Gastrocnemius medialis (tissue), 4 donors: ENCODE measurements around the gene MAP3K13. TPM values are rescaled to one million over a fixed set of nuclear protein-coding genes. Genes with fewer than 3 reads are reported as not detected.

Source experiments
- ATAC-seq, 2 donors: fragments of 150-250 bp; one replicate each; pipeline ENCODE4 v1.9.1; 2016
- DNase-seq, 2 donors: peaks; one replicate each; pipeline ENCODE4 v3.0.0-alpha.2; 2019
- H3K27ac ChIP-seq, 4 donors: fragments of 200-600 bp; sonication (generic); 1 replicate in 1 of 4; 2 replicates in 3 of 4; pipeline ENCODE4 v1.5.1; 2016 to 2018; ENCODE audit warnings: mild to moderate bottlenecking in 2 of 4, moderate library complexity in 1 of 4
- H3K27me3 ChIP-seq, 3 donors: fragments of 200-600 bp; sonication (generic) in 2 of 3; 1 replicate in 1 of 3; 2 replicates in 2 of 3; pipeline versions ENCODE4 v1.5.1 to v1.6.0; 2016 to 2019; ENCODE audit warnings: mild to moderate bottlenecking in 1 of 3, moderate library complexity in 1 of 3
- H3K36me3 ChIP-seq, 2 donors: fragments of 200-600 bp; sonication (generic) in 1 of 2; one replicate each; pipeline ENCODE4 v1.5.1; 2017 to 2018
- H3K4me1 ChIP-seq, 2 donors: fragments of 200-600 bp; sonication (generic) in 1 of 2; one replicate each; pipeline ENCODE4 v1.5.1; 2016 to 2017; ENCODE audit warnings: mild to moderate bottlenecking in 2 of 2
- H3K4me3 ChIP-seq, 4 donors: fragments of 200-600 bp; sonication (generic) in 3 of 4; 1 replicate in 1 of 4; 2 replicates in 3 of 4; pipeline ENCODE4 v1.5.1; 2016 to 2019; ENCODE audit warnings: mild to moderate bottlenecking in 2 of 4
- H3K9me3 ChIP-seq, 3 donors: fragments of 200-600 bp; sonication (generic) in 2 of 3; 1 replicate in 1 of 3; 2 replicates in 2 of 3; pipeline ENCODE4 v1.5.1; 2016 to 2019
- POLR2A ChIP-seq, 2 donors: fragments of 450-650 bp; IDR thresholded peaks; one replicate each; pipeline ENCODE4 v1.6.1; 2017; ENCODE audit warnings: antibody characterized with exemption in 2 of 2, mild to moderate bottlenecking in 2 of 2, moderate library complexity in 2 of 2
- in situ Hi-C, 4 donors: fragments of 200-750 bp; cut with MboI; loops; one replicate each; pipeline versions ENCODE4 v1.15.0 to v1.8.0; 2017; ENCODE audit warnings: low sequenced_read_pairs in 4 of 4
- intact Hi-C: fragments of 100-400 bp; cut with DNase I; formaldehyde crosslinking; loops from one replicate; pipeline ENCODE4 v1.15.1; 2023; ENCODE audit warnings: low total_unique reads
- total RNA-seq, 4 donors: library from RNA; depleted of rRNA; stranded (reverse); fragments of >200 nt; gene quantifications; one replicate each; pipeline versions ENCODE4 v1.1.0 to v1.2.3, GENCODE V29; 2016
- TF ChIP-seq, protein P1 (sequence below), 5 experiments: fragments of 450-650 bp in 3 of 5; fragments of 200-600 bp in 2 of 5; sonication (generic) in 2 of 5; IDR thresholded peaks in 4 of 5; conservative IDR thresholded peaks in 1 of 5; 1 replicate in 4 of 5; 2 replicates in 1 of 5; pipeline ENCODE4 v1.5.1; 2016 to 2019; ENCODE audit warnings: antibody characterized with exemption in 5 of 5, mild to moderate bottlenecking in 3 of 5, moderate library complexity in 3 of 5

The MAP3K13 gene
- total RNA-seq, 4 donors from 2014 or later: 1.6 to 6.5 (median 4.6) TPM

DNA sequence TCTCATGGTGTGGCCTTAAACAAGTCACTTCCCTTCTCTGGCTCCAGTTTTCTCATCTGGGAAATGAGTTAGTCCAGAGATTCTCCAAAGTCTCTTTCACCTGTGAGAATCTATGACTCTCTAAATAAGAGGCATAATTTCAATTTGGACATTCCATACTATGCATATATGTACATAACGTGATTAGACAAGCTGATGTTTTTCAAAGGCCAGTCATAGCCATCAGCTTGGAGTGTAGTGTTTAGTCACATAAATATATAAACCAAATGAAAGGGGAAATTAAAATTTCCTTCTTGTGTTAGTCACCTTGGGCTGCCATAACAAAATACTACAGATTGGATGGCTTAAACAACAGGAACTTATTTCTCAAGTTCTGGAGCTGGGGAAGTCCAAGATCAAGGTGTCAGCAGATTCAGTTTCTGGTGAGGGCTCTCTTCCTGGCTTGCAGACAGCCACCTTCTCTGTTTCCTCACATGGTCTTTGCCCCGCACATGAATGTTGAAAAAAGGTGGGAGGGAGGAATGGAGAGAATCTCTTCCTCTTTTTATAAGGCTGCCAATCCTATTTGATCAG, 116.5 kb downstream of the MAP3K13 start:
- H3K36me3 ChIP-seq: peaks cover 0 to 31% of the 10 kb centered on the region in 2 donors
- intact Hi-C loops (no loop called here), in situ Hi-C loops (no loop called here)
- no peak for ATAC-seq
- H3K9me3 ChIP-seq: no peaks in the 10 kb centered on the region
- no peak for TF ChIP-seq POLR2A (IDR thresholded peaks at IDR 0.05)
- TF ChIP-seq, protein P1, sequence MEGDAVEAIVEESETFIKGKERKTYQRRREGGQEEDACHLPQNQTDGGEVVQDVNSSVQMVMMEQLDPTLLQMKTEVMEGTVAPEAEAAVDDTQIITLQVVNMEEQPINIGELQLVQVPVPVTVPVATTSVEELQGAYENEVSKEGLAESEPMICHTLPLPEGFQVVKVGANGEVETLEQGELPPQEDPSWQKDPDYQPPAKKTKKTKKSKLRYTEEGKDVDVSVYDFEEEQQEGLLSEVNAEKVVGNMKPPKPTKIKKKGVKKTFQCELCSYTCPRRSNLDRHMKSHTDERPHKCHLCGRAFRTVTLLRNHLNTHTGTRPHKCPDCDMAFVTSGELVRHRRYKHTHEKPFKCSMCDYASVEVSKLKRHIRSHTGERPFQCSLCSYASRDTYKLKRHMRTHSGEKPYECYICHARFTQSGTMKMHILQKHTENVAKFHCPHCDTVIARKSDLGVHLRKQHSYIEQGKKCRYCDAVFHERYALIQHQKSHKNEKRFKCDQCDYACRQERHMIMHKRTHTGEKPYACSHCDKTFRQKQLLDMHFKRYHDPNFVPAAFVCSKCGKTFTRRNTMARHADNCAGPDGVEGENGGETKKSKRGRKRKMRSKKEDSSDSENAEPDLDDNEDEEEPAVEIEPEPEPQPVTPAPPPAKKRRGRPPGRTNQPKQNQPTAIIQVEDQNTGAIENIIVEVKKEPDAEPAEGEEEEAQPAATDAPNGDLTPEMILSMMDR (IDR thresholded peaks at IDR 0.05 in 4 of 5, conservative IDR thresholded peaks at IDR 0.05 in 1 of 5): no peak
- no peak overlapping the region for H3K27ac ChIP-seq
- H3K27me3 ChIP-seq: no peaks in the 10 kb centered on the region
- no peaks in the 10 kb centered on the region for H3K4me1 ChIP-seq
- no peak for DNase-seq
- H3K4me3 ChIP-seq: no peak overlapping the region

DNA sequence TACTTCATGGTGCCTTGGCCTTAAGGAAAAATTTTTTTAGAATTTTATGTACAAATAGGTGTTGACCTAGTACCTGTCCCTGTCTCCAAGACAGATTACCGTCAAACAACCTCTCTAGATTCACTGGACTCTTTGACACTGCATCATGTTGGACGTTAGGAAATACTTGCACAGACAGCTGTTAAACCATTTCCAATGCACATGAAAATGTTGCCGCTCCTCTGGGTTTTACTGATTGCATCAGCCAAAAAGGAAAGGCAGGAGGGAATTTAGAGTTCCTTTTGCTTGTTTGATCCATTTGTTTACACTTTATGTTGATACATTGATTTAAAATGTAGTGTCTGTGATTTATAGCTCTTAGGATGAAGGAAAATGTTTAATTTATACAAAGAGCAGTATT, 121.4 kb downstream of the MAP3K13 start:
- H3K4me1 ChIP-seq: no peaks in the 10 kb centered on the region
- TF ChIP-seq POLR2A (IDR thresholded peaks at IDR 0.05): no peak
- TF ChIP-seq, protein P1 (IDR thresholded peaks at IDR 0.05 in 4 of 5, conservative IDR thresholded peaks at IDR 0.05 in 1 of 5): no peak
- DNase-seq (no peak), ATAC-seq (no peak)
- intact Hi-C loops (no loop called here), in situ Hi-C loops (no loop called here)
- no peak overlapping the region for H3K27ac ChIP-seq
- H3K36me3 ChIP-seq: peaks cover 0 to 56% of the 10 kb centered on the region in 2 donors
- H3K27me3 ChIP-seq: no peaks in the 10 kb centered on the region
- H3K4me3 ChIP-seq: no peak overlapping the region
- no peaks in the 10 kb centered on the region for H3K9me3 ChIP-seq

DNA sequence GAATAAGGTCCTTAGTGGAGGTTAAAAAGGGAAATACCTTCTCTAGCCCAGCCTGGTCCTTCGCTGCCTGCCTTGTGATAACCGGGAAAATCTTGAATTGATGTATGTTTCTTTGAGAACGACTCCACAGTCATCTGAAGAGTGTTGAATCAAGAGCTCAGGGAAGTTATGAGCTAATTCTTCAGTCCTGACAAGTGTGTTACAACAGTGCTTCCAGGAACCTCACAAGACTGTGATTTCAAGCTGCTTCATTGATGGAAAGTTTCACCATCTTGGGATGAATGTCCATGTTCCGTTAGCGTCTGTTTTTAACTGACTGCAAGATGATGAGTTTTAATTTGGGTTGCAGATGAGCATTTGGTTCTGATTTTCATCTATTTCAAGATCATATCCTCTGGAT, 123.5 kb downstream of the MAP3K13 start:
- no peak for TF ChIP-seq POLR2A (IDR thresholded peaks at IDR 0.05)
- TF ChIP-seq, protein P1 (IDR thresholded peaks at IDR 0.05 in 4 of 5, conservative IDR thresholded peaks at IDR 0.05 in 1 of 5): no peak
- Histone ChIP-seq H3K36me3 (peaks cover 0 to 59% of the 10 kb centered on the region in 2 donors), H3K9me3 (no peaks in the 10 kb centered on the region), H3K4me1 (no peaks in the 10 kb centered on the region), H3K27ac (no peak overlapping the region), H3K27me3 (no peaks in the 10 kb centered on the region), H3K4me3 (no peak overlapping the region)
- in situ Hi-C loops: no loop called here
- DNase-seq (no peak), ATAC-seq (no peak)
- intact Hi-C loops: no loop called here

DNA sequence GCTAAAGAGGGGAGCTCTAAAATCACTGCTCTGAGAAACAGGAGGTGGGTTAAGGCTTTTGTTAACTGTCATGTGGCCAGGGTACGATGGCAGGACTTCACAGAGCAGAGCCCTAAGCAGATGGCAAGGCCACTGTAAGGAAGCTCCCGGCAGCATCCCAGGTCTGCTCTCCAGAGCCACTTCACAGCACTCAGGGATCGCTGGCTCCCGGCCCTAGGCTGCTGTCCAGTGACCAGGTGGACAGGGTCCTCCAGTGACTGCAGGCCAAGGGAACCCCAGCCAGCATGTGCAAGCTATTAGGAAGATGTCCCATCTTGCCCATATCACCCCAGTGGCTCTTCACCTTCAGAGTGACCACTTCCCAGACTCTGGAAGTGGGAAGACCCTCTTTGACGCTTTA, 125.5 kb downstream of the MAP3K13 start:
- in situ Hi-C loops: no loop called here
- ATAC-seq (no peak), DNase-seq (no peak)
- H3K4me3 ChIP-seq: no peak overlapping the region
- H3K36me3 ChIP-seq: peaks cover 0 to 60% of the 10 kb centered on the region in 2 donors
- H3K27me3 ChIP-seq: no peaks in the 10 kb centered on the region
- no peaks in the 10 kb centered on the region for H3K4me1 ChIP-seq
- intact Hi-C loops: no loop called here
- no peaks in the 10 kb centered on the region for H3K9me3 ChIP-seq
- TF ChIP-seq POLR2A (IDR thresholded peaks at IDR 0.05): no peak
- H3K27ac ChIP-seq: no peak overlapping the region

DNA sequence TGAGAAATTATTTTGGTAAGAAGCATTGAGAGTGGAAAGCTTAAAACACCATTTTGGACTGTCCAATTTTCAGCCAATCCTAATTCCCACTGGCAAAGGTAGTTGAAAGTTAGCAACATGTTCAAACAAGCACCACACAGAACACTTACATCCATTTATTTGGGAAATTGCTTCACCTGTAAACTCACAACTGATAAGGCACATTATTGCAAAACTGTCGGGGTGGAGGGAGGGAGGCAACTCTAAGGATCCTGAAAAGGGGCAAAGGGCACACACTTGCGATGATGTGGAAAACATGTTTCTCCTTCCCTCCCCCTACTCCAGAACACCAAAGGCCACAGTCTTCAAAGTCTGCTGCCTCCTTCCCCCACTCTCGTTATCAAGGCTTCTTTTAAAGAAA, 126.5 kb downstream of the MAP3K13 start:
- intact Hi-C loops (no loop called here), in situ Hi-C loops (no loop called here)
- ATAC-seq (no peak), DNase-seq (no peak)
- Histone ChIP-seq H3K4me3 (no peak overlapping the region), H3K27me3 (no peaks in the 10 kb centered on the region), H3K9me3 (no peaks in the 10 kb centered on the region), H3K27ac (no peak overlapping the region), H3K4me1 (no peaks in the 10 kb centered on the region), H3K36me3 (peaks cover 0 to 70% of the 10 kb centered on the region in 2 donors)
- TF ChIP-seq, protein P1 (IDR thresholded peaks at IDR 0.05 in 4 of 5, conservative IDR thresholded peaks at IDR 0.05 in 1 of 5): no peak
- TF ChIP-seq POLR2A (IDR thresholded peaks at IDR 0.05): no peak
